Glomerular visceral epithelial cell (primary cell): ENCODE results near the gene HAVCR1.
"Not testable (repeated sequence)": the region's sequence is repeated elsewhere in the genome, so short reads cannot be mapped to it uniquely, and the experiment has no call there.

Experiments used
- DNase-seq: peaks from one replicate; pipeline ENCODE4 v3.0.0-alpha.2; 2016; ENCODE audit errors: extremely low spot score

The HAVCR1 gene

DNA sequence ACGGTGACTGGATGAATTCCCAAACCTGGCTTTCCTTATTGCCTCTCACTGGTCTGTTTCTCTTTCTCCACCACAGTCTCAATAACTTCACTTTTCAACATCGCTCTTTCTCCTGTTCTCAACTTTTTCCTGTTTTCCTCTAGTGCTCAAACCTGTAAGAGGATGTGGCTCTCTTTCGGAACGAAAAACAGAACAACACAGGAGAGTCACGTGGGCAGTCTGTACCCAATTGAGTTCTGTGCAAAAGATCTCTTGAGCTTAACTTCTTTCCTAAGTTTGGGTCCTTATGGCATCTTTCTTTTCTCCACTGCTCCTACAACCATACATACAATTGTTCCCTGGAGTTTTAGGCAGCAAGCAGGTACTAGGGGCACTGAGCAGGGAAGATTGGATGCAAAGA lies 8.9 kb downstream of the HAVCR1 start:
- DNase-seq = no peak

DNA sequence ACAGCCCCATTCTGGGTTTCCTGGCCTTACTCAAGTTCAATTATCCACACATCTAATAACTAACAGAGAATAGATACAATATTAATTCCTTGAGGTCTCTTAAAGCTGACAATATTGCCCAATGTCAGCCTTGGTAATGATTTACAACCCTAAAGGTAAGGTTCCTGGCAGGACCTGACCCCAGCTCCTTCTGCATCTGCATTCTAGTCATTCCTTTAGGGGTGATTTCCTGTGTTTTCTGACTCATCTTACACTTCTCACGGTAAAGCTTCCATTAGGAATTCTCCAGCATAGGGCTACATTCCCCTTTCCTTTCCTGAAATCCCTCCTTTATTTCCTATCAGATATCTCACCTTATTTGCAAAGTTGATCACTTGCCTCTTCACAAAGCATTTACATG lies 9.3 kb downstream of the HAVCR1 start:
- peak; percentile 89 for DNase-seq

DNA sequence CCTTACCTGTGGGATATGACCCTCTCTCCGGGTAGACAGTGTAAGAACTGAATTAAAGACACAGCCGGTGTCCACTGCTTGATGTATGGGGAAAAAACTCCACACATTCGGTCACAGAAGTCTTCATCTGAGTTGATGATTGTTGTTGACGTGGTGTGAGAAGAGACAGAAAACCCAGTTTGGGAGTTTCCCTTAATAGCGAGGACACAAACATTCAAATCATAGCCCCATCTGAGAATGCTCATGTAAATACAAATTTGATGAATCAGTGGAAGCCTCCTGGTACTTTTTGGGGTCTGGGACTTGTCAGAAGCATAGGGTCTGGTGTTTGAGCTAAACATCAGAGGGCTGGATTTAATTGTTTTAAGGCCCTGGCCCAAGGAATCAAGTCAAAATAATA lies 11.0 kb downstream of the HAVCR1 start:
- DNase-seq = no peak

DNA sequence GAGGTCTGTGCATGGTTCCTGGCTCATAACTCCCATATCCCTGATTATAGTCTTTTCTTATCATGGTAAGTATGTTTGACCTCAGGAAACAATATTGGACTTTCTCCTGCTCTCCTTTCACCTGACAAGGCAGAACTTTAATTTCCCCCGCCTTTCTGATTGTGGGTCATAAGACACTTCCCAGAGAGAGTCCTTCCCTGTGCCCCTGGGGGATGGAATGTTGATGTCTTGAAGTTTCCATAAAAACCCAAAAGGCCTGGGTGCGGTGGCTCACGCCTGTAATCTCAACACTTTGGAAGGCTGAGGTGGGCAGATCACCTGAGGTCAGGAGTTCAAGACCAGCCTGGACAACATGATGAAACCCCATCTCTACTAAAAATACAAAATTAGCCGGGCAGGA lies 11.9 kb downstream of the HAVCR1 start:
- DNase-seq = not testable (repeated sequence)

DNA sequence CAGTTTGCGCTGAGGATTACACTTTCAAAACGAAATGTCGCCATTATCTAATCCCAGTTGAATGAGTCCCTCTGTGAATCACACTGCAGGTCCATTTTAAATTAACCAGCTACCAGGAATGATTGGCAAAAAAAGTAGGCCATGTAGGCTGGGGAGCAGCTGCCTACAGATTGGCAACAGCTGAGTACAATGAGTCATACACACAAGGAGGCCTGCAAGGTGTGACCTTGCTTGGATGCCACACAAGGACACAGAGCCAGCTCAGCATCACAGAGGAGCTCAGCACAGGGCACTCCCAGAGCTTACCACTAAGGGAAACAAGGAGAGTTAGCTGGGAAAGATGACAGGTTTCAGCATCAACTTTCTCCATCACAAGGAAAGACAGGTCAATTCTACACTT lies 12.9 kb downstream of the HAVCR1 start:
- DNase-seq = peak; percentile 98

DNA sequence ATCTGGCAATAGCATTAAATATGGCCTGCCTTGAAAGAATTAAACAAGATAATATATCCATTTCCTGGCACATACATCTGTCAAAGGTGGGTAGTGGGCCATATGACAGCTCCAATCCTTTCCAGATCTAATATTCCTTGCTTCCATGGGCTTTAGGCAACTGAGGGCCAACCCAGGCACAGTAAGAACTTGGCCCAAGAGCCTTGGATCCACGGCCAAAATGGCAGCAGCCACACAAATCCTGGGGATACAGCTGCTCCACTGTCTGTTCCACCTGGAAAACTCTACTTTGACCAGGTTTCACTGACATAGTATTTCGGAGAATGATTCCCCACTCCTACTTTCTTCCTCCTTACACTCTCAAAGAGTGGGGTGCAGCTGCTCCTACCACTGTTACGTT lies 13.3 kb downstream of the HAVCR1 start:
- DNase-seq = no peak

DNA sequence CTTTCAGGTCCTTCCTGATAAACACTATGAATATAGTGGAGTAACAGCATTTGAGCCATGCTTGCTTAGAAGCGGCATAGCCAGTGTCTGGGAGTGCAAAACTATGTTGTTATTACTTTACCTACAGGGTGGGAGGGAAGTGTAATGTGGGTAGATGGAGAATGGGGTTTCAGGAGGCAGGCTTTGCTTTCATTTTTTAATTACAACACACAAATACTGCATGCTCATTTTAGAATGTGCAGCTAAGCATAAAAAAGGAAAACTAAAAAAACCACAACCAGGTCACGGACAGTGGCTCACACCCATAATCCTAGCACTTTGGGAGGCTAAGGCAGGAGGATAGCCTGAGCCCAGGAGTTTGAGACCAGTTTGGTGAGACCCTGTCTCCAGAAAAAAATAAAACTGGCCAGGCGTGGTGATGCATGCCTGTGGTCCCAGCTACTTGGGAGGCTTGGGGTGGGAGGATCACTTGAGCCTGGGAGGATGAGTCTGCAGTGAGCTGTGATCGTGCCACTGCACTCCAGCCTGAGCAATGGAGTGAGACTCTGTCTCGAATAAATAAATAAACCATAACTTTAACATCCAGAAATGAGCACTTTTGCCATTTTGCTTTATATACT lies 20.2 kb downstream of the HAVCR1 start:
- DNase-seq = peak; percentile 94

DNA sequence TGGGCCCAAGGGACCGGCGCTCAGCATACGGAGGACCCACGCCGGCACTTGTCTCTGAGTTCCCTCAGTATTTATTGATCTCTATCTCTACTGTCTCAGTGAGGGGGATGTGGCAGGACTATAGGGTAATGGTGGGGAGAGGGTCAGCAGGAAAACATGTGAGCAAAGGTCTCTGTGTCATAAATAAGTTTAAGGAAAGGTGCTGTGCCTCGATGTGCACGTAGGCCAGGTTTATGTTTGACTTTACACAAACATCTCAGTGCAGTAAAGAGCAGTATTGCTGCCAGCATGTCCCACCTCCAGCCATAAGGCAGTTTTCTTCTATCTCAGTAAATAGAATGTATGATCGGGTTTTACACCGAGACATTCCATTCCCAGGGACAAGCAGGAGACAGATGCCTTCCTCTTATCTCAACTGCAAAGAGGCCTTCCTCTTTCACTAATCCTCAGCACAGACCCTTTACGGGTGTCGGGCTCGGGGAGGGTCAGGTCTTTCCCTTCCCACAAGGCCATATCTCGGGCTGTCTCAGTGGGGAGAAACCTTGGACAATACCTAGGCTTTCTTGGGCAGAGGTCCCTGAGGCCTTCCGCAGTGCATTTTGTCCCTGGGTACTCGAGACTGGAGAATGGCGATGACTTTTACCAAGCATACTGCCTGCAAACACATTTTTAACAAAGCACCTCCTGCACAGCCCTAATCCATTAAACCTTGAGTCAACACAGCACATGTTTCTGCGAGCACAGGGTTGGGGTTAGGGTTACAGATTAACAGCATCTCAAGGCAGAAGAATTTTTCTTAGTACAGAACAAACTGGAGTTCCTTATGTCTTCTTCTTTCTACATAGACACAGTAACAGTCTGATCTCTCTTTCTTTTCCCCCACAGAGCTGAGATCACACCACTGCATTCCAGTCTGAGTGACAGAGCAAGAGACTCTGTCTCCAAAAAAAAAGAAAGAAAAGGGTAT lies 24.5 kb downstream of the HAVCR1 start:
- peak; percentile 85 for DNase-seq

DNA sequence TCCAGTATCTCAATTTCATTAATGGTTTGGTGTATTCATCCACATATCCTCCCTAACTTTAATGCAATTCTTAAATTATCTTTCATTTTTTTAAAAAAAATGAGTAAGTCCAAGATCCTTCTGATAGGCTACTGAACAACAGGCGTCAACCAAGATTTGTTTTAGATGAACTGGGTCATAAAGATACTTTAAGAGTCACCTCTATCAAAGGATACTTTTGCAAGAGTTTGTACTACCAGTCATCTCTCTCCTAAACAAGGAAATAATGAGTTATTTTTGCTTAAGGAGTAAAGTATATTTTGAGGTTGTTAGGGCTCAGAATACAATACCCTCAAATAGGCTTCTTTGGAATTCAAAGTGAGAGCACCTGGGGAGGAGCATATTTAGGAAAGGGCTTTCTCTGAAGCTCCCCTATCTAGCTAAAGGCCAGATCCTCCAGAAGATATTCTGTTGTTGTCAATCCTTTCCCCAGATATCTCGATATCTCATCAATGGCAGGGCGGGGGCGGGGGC lies 25.8 kb downstream of the HAVCR1 start:
- no peak for DNase-seq

DNA sequence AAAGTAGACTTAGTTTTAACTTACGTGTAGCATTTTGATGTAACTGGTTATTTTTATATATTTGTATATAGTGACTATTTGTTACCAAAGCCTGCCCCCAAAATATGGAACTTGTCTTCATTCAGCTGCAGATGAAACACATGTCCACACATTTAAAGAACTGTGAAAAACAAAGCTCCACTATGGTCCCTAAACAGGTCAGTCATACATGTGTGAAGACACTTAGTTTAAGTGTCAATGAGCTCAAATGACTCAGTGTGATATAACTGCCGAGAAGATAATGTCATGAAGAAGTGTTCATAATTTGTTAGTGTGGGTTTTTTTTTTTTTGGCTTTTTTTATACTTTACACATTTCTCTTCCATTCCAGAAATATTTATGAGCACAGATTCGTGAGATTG lies 28.2 kb downstream of the HAVCR1 start:
- DNase-seq = no peak

DNA sequence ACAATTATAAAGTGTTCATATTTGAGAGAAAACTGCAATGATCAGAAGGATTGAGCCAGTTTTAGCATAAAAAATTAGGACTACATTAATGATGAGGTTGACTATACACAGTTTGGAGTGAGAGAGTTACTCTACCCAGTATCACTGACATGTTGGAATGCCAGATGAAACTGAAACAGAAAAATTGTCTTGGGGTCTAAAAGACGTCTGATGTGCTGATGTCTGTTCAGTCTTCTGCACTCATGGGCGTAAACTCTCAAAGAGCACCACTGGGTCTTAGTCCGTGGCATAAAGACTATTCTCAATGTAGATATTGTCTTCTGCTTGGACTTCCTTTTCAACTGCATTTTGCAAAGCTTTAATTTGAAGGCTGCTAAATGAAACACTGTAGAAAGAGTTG lies 29.5 kb downstream of the HAVCR1 start:
- DNase-seq = no peak

DNA sequence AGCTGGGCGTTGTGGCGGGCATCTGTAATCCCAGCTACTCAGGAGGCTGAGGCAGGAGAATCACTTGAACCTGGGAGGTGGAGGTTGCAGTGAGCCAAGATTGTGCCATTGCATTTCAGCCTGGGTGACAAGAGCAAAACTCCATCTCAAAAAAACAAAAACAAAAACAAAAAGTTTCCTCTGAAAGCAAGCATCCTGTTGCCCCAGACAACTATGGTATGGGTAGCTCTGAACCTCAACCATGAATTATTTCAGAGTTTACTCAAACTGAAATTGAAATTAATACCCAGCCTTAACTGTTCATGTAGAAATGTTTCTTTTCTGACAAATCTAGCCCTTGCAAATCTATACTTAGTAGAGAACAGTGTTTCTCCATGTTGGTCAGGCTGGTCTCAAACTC lies 31.3 kb downstream of the HAVCR1 start:
- not testable (repeated sequence) for DNase-seq

DNA sequence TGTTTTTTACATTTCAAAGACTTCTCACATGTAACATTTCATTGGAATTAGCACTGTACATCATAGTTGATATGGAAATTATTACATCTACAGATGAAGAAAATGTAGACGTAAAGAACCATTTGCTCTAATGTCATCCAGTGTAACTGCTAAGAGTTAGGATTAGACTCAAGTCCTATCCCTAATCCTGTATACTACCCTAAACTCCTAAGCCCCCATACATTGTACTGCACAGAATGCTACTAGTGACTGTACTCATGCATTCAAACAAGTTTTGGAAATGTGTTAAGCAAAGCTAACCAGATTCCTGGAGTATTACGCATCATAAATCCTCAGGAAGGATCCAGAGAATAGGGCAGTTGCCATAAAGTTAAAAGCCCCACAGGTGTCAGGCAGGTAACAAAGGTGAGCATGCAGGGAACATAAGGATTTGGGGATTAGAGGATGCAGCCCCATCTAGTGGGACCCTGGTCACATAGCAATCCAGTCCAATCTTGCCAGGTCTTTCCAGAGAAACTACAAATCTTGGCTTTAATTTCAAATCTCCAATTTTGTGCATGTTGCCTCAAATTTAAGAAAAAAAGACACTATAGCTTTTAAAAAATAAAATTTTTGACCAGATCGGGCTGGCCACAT lies 32.0 kb downstream of the HAVCR1 start:
- no peak for DNase-seq

DNA sequence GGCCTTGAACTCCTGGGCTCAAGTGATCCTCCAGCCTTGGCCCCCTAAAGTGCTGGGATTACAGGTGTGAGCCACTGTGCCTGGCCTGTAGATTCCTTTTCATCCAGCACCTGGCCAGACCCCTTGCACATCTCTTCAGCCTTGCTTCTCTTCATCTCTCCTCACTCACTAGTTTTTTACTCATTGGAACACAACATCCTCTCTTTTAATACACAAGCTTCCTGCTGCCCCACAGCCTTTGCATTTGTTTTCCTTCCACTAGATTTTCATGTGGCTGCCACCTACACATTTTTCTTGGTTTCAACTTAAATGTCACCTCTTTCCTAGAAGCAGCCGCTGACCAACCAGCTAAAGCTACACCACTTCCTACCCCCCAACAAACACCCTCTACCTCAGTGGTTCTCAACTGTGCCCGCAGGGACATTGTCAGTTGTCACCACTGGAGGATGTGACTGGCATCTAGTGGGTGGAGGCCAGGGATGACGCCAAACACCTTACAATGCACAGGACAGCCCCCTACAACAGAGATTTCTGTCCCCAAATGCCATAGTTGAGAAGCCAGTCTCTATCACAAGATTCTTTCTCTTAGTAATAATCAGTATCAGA lies 33.7 kb downstream of the HAVCR1 start:
- DNase-seq = no peak

DNA sequence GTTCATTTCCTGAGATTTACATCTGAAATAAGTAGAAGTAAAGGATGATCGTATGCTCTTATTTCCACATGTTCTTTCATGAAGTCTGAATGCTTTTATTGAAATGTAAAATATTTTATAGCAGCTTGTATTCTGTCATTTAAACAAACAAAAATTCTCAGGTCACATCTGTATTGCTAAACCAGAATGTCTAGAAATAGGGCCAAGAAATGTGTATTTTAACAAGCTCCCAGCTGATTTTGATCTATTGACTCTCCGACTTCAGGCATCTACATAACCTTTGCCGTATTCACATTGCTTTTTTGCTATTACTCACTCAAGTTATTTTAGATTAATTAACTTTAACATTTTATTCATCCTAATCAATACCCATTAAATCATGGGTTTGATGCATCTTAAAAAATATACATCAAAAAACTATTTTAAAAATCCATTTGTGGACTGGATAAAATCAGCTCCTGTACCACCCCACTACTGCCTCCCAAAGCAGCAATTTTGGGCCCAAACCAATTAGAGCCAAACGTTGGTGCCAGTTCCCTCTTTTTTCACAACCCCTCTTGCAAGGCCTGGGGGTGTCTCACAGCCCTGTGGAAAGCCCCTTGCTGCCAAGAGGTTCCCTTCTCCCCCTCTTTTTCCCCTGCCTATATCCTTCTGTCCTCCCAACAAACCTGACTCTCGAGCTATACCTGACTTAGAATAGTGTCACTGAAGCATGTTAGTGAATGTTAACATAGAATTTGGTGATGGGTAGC lies 34.5 kb downstream of the HAVCR1 start:
- no peak for DNase-seq

DNA sequence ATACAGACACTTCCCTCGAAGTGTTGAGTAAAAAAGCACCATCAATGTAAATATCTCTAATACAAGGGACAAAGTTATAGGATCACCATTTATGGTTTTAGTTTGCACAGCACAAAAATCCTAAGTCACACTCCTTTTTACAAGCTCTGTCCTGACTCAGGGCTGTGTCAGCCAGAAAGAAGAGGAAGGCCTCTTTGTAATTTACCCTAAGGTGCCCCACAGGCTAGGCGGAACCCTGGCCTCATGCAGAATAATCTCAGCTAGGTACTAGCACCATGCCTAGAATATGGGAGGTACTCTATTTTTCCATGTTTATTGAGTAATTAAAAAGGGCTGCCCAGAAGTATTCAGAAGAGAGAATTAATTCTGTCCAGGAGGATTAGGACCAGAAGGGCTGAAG lies 36.9 kb downstream of the HAVCR1 start:
- DNase-seq = no peak

DNA sequence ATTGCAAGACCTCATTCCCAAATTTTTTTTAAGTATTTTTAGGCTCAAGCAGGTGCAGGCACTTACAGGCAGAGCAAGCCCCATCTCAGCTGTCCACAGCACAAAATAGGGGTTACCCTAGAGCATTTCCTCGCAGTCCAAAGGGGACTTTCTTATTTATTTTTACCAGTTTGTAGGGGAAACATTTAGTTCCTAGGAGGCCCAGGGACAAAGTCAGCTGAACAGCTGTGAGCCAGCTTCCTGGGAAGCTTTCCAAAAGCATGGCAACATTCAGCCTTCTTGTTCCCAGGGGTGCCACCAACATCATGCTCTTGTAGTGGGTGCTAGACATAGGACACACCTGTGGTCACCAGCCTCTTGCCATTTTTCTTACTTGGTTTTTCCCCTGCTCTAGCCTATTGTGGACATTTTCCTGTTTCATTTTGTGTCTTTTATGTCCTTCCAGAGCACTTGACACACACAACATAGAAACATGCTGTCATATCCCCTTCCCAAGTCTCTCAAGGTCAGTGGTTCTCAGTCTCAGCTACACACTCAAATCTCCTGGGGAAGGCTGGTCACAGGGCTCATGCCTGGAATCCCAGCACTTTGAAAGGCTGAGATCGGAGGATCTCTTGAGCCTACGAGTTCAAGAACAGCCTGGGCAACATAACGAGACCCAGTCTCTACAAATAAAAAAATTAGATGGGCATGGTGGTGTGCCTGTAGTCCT lies 38.2 kb downstream of the HAVCR1 start:
- no peak for DNase-seq

DNA sequence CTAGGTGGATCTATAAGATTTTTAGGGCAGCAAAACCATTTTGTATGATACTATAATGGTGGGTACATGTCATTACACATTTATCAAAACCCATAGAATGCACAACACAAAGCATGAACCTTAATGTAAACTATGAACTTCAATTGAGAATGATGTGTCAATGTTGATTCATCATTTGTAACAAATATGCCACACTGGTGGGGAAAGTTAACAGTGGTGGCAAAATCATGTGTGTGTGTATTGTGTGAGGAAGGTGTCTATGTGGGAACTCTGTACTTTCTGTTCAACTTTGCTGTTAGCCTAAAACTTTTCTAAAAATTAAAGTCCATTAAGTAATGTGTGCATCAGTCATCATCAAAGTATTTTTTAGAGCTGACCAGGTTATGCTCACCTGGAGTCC lies 38.9 kb downstream of the HAVCR1 start:
- no peak for DNase-seq

DNA sequence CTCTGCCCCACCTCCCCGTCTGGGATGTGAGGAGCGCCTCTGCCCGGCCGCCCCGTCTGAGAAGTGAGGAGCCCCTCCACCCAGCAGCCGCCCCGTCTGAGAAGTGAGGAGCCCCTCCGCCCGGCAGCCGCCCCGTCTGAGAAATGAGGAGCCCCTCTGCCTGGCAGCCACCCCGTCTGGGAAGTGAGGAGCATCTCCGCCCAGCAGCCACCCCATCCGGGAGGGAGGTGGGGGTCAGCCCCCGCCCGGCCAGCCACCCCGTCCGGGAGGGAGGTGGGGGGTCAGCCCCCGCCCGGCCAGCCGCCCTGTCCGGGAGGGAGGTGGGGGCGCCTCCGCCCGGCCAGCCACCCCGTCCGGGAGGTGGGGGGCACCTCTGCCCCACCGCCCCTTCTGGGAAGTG lies 44.8 kb downstream of the HAVCR1 start:
- not testable (repeated sequence) for DNase-seq

DNA sequence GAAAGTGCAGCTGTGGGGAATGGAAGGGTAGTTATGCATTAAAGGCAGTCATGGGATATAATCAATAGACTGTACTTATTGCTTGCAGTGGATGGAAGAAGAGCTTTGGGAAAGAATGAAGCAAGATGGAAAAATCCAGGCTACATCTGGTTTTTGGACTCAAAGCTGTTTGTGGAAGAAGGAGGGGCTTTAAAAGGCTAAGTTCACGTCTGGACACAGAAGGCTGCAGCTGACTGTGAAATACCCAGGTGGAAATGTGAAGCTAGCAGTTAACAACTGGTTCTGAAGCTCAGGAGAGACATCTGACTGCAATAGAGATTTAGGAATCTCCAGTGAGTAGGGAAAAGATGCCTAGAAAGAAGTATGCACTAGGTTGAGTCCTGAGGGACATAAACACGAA lies 52.7 kb downstream of the HAVCR1 start:
- DNase-seq = no peak
